Vagina (tissue), 2 donors: Measurements from ENCODE around the gene RFX2. TPM values are rescaled to one million over a fixed set of nuclear protein-coding genes. Genes with fewer than 3 reads are reported as not detected.
"Not testable (repeated sequence)": the region's sequence is repeated elsewhere in the genome, so short reads cannot be mapped to it uniquely, and the experiment has no call there.

Source experiments
- DNase-seq, 2 donors: peaks; one replicate each; pipeline ENCODE4 v3.0.0-alpha.2; 2017; ENCODE audit errors: extremely low spot score in 2 of 2
- H3K27ac ChIP-seq: fragments of 200-600 bp; sonication (generic); one replicate; pipeline ENCODE4 v1.5.1; 2019
- H3K27me3 ChIP-seq: fragments of 200-600 bp; sonication (generic); one replicate; pipeline ENCODE4 v1.5.1; 2019
- H3K36me3 ChIP-seq, 2 donors: fragments of 200-600 bp; sonication (generic); one replicate each; pipeline ENCODE4 v1.5.1; 2017 to 2019
- H3K4me1 ChIP-seq: fragments of 200-600 bp; sonication (generic); one replicate; pipeline ENCODE4 v1.5.1; 2019
- H3K4me3 ChIP-seq, 2 donors: fragments of 200-600 bp; sonication (generic); 1 replicate in 1 of 2; 2 replicates in 1 of 2; pipeline ENCODE4 v1.5.1; 2016 to 2019
- H3K9me3 ChIP-seq: fragments of 200-600 bp; sonication (generic); one replicate; pipeline ENCODE4 v1.5.1; 2019
- CTCF ChIP-seq, 3 experiments: fragments of 450-650 bp in 2 of 3; fragments of 200-600 bp in 1 of 3; sonication (generic) in 1 of 3; IDR thresholded peaks; one replicate each; pipeline ENCODE4 v1.5.1; 2017 to 2019; ENCODE audit warnings: antibody characterized with exemption in 3 of 3, mild to moderate bottlenecking in 2 of 3, moderate library complexity in 2 of 3
- POLR2A ChIP-seq, 2 donors: fragments of 450-650 bp; IDR thresholded peaks; one replicate each; pipeline ENCODE4 v1.6.1; 2017; ENCODE audit warnings: antibody characterized with exemption in 2 of 2, mild to moderate bottlenecking in 2 of 2, moderate library complexity in 2 of 2
- POLR2AphosphoS5 ChIP-seq, 2 donors: sonication (generic); formaldehyde crosslinking; IDR thresholded peaks; one replicate each; pipeline ENCODE4 v1.9.0; 2017; ENCODE audit warnings: antibody characterized with exemption in 2 of 2, mild to moderate bottlenecking in 2 of 2, low read depth in 1 of 2; ENCODE audit not compliant: insufficient read depth in 1 of 2
- intact Hi-C: fragments of 100-400 bp; cut with DNase I; formaldehyde crosslinking; loops from one replicate; pipeline ENCODE4 v1.15.1; 2023
- total RNA-seq: library from RNA; depleted of rRNA; stranded (reverse); fragments of >200 nt; gene quantifications from one replicate; pipeline ENCODE4 v1.2.3, GENCODE V29; 2016

Gene RFX2
- total RNA-seq, 1 donor from 2014 or later: 12.0 TPM

GRCh38 chr19:6011794-6012193, 98.5 kb downstream of the RFX2 start:
- Histone ChIP-seq H3K27me3 (no peaks in the 10 kb centered on the region), H3K4me3 (no peak overlapping the region), H3K36me3 (peaks cover 0 to 14% of the 10 kb centered on the region in 2 donors), H3K27ac (no peak overlapping the region), H3K9me3 (no peaks in the 10 kb centered on the region), H3K4me1 (no peaks in the 10 kb centered on the region)
- intact Hi-C loops: no loop called here
- no peak for DNase-seq
- TF ChIP-seq CTCF (IDR thresholded peaks at IDR 0.05) (no peak), POLR2A (IDR thresholded peaks at IDR 0.05) (no peak), POLR2AphosphoS5 (IDR thresholded peaks at IDR 0.05; ENCODE audit: insufficient read depth in 1 of 2, low read depth in 1 of 2) (no peak)

- intact Hi-C loops: no loop called here
- Histone ChIP-seq H3K4me3 (no peak overlapping the region), H3K27ac (no peak overlapping the region), H3K36me3 (peaks cover 0 to 15% of the 10 kb centered on the region in 2 donors), H3K9me3 (no peaks in the 10 kb centered on the region), H3K4me1 (no peaks in the 10 kb centered on the region), H3K27me3 (no peaks in the 10 kb centered on the region)
- DNase-seq: no peak
- no peak for TF ChIP-seq CTCF (IDR thresholded peaks at IDR 0.05)
- TF ChIP-seq POLR2A (IDR thresholded peaks at IDR 0.05): no peak
- TF ChIP-seq POLR2AphosphoS5 (IDR thresholded peaks at IDR 0.05; ENCODE audit: insufficient read depth in 1 of 2, low read depth in 1 of 2): no peak
These were observed 99.1 kb downstream of the RFX2 start for GRCh38 chr19:6011206-6011605.

- Histone ChIP-seq H3K36me3 (peaks cover 0 to 26% of the 10 kb centered on the region in 2 donors), H3K9me3 (no peaks in the 10 kb centered on the region), H3K4me3 (no peak overlapping the region), H3K27me3 (no peaks in the 10 kb centered on the region), H3K27ac (no peak overlapping the region), H3K4me1 (no peaks in the 10 kb centered on the region)
- TF ChIP-seq POLR2AphosphoS5 (IDR thresholded peaks at IDR 0.05; ENCODE audit: insufficient read depth in 1 of 2, low read depth in 1 of 2) (no peak), CTCF (IDR thresholded peaks at IDR 0.05) (no peak), POLR2A (IDR thresholded peaks at IDR 0.05) (no peak)
- intact Hi-C loops: no loop called here
- no peak for DNase-seq
These were observed 100.2 kb downstream of the RFX2 start for GRCh38 chr19:6010107-6010506.

GRCh38 chr19:6007866-6008265, 102.4 kb downstream of the RFX2 start:
- Histone ChIP-seq H3K4me1 (no peaks in the 10 kb centered on the region), H3K4me3 (no peak overlapping the region), H3K27me3 (no peaks in the 10 kb centered on the region), H3K9me3 (no peaks in the 10 kb centered on the region), H3K27ac (no peak overlapping the region), H3K36me3 (peaks cover 0 to 29% of the 10 kb centered on the region in 2 donors)
- TF ChIP-seq POLR2AphosphoS5 (IDR thresholded peaks at IDR 0.05; ENCODE audit: insufficient read depth in 1 of 2, low read depth in 1 of 2): no peak
- no peak for DNase-seq
- intact Hi-C loops: no loop called here

- TF ChIP-seq POLR2A (IDR thresholded peaks at IDR 0.05) (no peak), POLR2AphosphoS5 (IDR thresholded peaks at IDR 0.05; ENCODE audit: insufficient read depth in 1 of 2, low read depth in 1 of 2) (no peak), CTCF (IDR thresholded peaks at IDR 0.05) (no peak)
- peaks cover 0 to 36% of the 10 kb centered on the region in 2 donors for H3K36me3 ChIP-seq
These were observed 103.4 kb downstream of the RFX2 start for GRCh38 chr19:6006896-6007295.

GRCh38 chr19:6006070-6006446, 104.2 kb downstream of the RFX2 start:
- DNase-seq, intact Hi-C loops: not testable (repeated sequence)
- H3K36me3 ChIP-seq: peaks cover 0 to 38% of the 10 kb centered on the region in 2 donors

More at GRCh38 chr19:6006896-6007295, 103.4 kb downstream of the RFX2 start:
- DNase-seq: no peak
- intact Hi-C loops: no loop called here
- H3K27me3 ChIP-seq: no peaks in the 10 kb centered on the region
- no peaks in the 10 kb centered on the region for H3K4me1 ChIP-seq
- no peak overlapping the region for H3K27ac ChIP-seq
- no peaks in the 10 kb centered on the region for H3K9me3 ChIP-seq
- no peak overlapping the region for H3K4me3 ChIP-seq

More at GRCh38 chr19:6006070-6006446, 104.2 kb downstream of the RFX2 start:
- H3K27me3 ChIP-seq, H3K9me3 ChIP-seq, H3K4me3 ChIP-seq, H3K27ac ChIP-seq, H3K4me1 ChIP-seq: not testable (repeated sequence)
